Measurements from ENCODE around the gene CNBP. TPM values are rescaled to one million over a fixed set of nuclear protein-coding genes. Genes with fewer than 3 reads are reported as not detected.

The CNBP gene
- total RNA-seq, 2 donors from 2014 or later: 205 to 247 TPM

Other genes with a start within 250 kb of the CNBP start
- gene CFAP92, start 189.8 kb downstream of the CNBP start, total RNA-seq: 1 to 10 TPM; 2.1 to 2.9 TPM
- gene EFCC1, start 182.6 kb downstream of the CNBP start, total RNA-seq: 1 to 10 TPM; 1.7 to 3.7 TPM
- under 1 TPM; 0.39 to 0.55 TPM for gene GP9, start 123.1 kb downstream of the CNBP start, total RNA-seq
- gene RAB43, start 62.1 kb downstream of the CNBP start, total RNA-seq: 10 to 100 TPM; 28.7 to 30.4 TPM
- gene ISY1, start 22.8 kb downstream of the CNBP start, total RNA-seq: 10 to 100 TPM; 27.0 to 32.0 TPM
- gene COPG1, start 65.7 kb upstream of the CNBP start, total RNA-seq: 100 to 1,000 TPM; 240 to 307 TPM
- 10 to 100 TPM; 42.3 to 44.2 TPM for gene HMCES, start 95.0 kb upstream of the CNBP start, total RNA-seq
- gene EFCAB12, start 244.7 kb upstream of the CNBP start, total RNA-seq: under 1 TPM; 0.56 to 0.58 TPM